HL-60/S4 treated with phorbol 12-myristate 13-acetate at 8.2 ng/mL for 4 days and 3 days (cell line): Measurements from ENCODE around the gene UEVLD.

Source experiments
- in situ Hi-C: fragments of 300-500 bp; cut with MboI; formaldehyde crosslinking; loops from 2 replicates; pipeline ENCODE4 v1.15.0; 2022; ENCODE audit warnings: low sequenced_read_pairs

UEVLD gene

DNA sequence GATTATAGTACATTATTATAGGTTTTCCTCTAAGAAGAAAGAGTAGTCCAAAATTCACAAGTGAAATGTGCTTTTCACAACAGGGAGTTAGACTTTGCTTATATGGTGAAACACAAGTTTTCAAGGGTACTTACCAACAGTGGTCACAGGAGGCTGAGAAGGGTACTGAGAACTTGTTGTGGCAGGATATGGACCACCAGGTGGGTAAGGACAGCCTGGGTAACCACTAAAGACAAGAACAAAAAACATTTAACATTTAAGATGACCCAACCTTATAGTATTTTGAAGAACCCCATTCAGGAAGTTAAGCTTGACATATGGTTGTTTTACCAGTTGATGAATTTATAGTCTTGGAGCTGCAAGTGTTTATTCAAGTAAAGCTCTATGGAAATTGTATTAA, 86.2 kb downstream of the UEVLD start:
- in situ Hi-C loops = no loop called here

DNA sequence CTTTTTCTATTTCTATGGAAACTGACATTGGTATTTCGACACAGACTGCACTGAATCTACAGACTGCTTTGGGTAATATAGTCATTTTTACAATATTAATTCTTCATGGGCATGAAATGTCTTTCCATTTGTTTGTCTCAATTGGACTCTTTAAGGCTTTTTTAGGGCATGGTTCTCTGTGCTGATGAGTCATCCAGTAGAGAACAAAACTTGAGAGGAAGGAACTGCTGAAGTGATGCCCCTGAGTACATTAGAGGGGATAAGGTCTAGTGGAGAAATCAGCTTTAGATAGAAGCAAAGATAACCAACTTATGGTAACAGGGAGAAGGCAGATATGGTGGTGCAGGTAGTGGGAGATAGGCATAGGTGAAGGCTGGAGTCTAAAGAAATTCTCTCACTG, 86.9 kb downstream of the UEVLD start:
- in situ Hi-C loops = no loop called here

DNA sequence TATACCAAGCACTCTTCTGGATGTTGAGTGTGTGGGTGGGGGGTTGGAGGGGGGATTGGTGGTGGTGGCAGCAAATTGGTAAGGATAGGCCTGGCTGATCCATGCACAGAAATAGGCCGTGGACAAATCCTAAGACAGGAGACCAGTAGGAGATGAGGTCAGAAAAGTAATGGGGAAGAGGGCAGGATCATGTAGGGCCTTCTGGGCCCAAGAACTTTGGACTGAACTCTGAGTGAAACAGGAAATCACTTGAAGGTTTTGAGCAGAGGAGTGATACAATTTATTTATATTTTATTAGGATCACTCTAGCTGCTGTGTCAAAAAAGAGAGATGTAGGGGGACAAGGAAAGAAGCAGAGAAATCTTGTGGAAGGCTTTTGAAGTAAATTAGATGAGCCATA, 90.5 kb downstream of the UEVLD start:
- in situ Hi-C loops = no loop called here

DNA sequence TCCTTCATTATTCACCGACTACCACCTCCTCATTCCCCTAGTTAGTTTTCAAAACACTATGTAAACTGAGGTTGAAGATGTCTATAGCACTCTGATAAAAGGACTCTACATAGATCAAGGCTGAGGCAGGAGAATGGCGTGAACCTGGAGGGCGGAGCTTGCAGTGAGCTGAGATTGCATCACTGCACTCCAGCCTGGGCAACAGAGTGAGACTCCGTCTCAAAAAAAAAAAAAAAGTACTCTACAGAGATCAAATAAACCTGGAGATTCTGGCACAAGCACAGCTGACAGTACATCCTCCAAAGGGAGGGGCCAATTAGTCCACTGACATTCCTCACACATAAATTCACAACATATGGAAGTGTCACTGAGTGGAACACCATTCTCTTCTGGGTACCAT, 92.8 kb downstream of the UEVLD start:
- in situ Hi-C loops = no loop called here

DNA sequence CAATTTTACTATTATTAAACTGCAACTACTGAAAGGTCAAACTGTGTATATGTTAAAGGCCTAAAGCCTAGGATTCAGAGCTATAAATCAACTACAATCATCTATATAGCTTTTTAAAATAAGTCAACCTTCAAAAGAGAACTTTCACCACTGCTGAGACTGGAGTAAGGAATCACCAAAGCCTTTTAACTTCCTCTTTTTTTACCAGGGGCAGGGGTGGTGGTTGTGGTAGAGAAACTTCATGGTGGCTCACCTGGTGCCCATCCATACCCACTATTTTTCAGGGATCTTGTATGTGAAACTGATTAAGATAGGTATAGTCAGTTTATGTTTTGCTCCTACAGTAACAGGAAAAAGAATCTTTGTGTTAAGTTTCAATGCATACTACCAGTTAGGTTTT, 93.3 kb downstream of the UEVLD start:
- in situ Hi-C loops = no loop called here

DNA sequence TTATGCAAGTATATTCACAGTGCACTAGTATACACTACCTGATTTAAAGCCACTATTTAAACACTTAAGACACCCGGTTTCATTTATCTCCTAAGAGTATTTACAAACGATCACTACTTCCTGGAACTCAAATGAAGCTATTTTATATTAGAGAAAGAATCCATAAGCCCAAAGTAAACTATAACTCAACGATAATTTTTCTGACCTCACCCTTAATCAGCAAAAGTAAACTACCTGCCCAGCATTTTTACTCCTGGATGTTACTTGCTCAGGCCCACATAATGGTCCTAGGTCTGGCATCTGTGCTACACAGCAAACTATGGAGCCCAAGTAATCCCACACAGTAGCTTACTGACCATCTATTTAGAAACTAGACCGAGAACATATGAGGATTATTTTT, 95.2 kb downstream of the UEVLD start:
- in situ Hi-C loops = no loop called here

DNA sequence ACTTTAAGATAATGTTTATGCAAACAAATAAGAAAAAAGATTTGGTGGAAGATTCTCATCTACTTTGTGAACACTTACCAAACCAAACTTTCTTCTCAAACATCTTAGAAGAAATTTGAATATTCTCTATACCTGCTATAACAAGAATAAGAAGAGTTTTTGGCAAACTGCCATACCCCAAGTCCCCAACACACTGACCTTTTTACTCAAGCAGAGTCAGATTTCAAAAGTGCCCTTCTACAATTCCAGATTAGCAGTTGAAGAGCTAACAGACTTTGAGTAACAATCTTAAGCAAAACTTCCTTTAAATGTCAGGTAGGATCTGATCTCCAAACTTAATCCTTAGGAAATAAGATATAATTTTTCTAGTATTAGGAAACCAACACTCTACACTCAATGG, 95.6 kb downstream of the UEVLD start:
- in situ Hi-C loops = no loop called here

DNA sequence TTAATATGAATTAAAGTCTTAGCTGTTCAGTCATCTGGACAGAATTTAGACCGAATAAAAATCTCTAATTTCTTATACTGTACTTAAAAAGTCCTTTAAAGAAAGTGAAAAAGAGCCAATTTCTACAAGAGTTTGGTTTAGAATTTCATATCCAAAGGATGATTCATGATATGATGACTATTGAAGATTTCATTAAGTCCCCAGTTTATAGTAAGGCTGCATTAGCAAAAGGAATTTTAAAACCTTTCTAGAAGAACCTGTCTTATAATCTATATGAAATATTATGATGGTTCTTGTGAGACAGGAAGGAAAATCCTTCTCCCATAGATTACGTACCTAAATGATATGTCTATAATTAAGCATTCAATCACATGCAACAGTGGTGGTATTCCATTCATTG, 96.6 kb downstream of the UEVLD start:
- in situ Hi-C loops = no loop called here

DNA sequence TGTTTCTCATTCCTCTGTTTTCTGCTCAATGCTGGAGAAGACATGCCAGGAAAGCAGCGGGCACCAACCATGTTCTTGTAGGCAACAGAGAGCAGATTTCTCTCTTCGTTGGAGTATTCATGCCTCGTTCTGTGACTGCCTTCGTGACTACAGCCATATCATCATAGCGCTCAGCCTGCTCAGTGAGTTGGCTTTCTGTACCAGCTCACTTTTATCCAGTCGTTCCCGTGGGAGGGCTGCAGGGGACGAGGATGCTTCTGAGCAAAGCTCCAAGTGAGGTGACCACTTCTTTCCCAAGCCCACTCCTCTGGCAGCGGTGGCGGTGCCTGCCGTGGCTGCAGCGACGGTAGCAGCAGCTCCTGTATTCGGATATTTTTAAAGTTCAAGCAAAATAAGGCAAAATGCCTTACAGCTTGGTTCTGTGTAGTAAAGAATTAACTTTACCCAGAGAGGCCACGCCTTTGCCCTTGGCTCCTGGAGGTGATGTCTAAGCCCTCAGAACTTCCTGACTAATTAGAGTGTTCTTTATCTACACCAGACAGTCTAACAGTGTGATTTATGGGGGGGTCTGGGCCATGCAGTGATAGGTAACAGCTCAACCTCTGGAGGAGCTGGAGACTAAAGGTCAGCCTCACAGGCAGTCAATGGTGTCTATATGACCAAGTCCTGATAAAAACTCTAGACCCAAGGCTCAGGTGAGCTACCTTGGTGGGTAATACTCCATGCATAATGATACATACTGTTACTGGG, 97.6 kb downstream of the UEVLD start:
- in situ Hi-C loops = no loop called here

DNA sequence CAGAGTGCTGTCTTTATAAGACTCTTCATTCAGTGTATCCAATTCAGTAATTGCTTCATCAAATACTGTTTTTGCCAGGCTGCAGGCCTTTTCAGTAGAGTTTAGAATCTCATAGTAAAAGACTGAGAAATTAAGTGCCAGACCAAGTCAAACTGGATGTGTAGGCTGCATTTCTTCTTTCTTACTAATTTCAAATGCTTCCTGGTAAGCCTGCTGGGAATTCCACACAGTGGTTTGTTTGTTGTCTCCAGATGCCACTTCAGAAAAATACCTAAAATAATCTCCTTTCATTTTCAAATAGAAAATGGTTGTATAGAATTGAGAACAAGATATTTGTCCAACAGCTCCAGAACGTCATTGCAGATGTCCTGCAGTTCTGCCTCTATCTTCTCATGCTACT, 98.2 kb downstream of the UEVLD start:
- in situ Hi-C loops = no loop called here

DNA sequence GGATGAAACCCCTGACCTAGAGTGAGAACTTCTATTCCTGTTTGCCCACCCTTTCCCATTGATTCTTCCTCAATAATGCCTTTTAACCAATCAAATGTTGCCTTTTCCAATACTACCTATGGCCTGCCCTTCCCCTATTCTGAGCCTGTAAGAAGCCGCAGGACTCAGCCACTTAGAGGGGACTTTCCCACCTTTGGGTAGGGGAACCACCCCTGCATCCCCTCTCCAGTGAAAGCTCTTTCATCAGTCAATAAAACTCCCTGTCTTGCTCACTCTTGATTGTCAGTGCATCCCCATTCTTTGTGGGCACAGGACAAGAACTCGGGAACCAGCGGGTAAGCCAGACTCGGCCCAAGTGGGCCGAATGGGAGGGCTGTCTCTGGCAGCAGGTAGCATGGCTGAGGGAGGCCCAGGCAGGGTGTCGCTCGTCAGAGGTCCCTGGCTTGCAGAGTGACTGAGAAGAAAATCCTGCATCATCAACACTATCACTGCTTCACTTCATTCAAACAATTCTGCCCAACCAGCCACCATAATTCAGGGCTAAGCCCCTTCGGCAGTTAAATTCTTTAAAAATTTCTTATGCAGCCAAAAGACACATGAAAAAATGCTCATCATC, 102.5 kb downstream of the UEVLD start:
- in situ Hi-C loops = no loop called here
